GM12878 (cell line): ENCODE data around the gene SHFL. TPM values are rescaled to one million over a fixed set of nuclear protein-coding genes. Genes with fewer than 3 reads are reported as not detected.

Source experiments
- CEBPB ChIP-seq, 2 experiments: fragments of 150-350 bp in 1 of 2; IDR thresholded peaks; 2 replicates each; pipeline ENCODE4 v1.6.1; 2012 to 2014; ENCODE audit warnings: low read depth in 2 of 2, low read length in 2 of 2, borderline replicate concordance in 1 of 2, inconsistent platforms in 1 of 2
- CEBPZ ChIP-seq: fragments of 150-350 bp; IDR thresholded peaks from 2 replicates; pipeline ENCODE4 v1.6.1; 2016; ENCODE audit warnings: low read depth, low read length
- FOXK2 ChIP-seq: fragments of 450-650 bp; IDR thresholded peaks from 2 replicates; pipeline ENCODE4 v1.6.1; 2017; ENCODE audit warnings: mild to moderate bottlenecking, moderate library complexity
- IKZF2 ChIP-seq, 2 experiments: fragments of 450-650 bp; IDR thresholded peaks; 2 replicates each; pipeline ENCODE4 v1.6.1; 2017; ENCODE audit warnings: mild to moderate bottlenecking in 2 of 2, moderate library complexity in 2 of 2
- KLF5 ChIP-seq: fragments of 450-650 bp; IDR thresholded peaks from 2 replicates; pipeline ENCODE4 v1.6.1; 2014; ENCODE audit warnings: mild to moderate bottlenecking; ENCODE audit not compliant: partially characterized antibody
- MLLT1 ChIP-seq: fragments of 450-650 bp; IDR thresholded peaks from 2 replicates; pipeline ENCODE4 v1.6.1; 2016; ENCODE audit warnings: mild to moderate bottlenecking
- MXI1 ChIP-seq: fragments of 150-350 bp; IDR thresholded peaks from 2 replicates; pipeline ENCODE4 v1.6.1; 2011; ENCODE audit warnings: low read depth, mild to moderate bottlenecking, inconsistent platforms, low read length, improper control_type of control experiment
- NFIC ChIP-seq: IDR thresholded peaks from 2 replicates; pipeline ENCODE4 v1.6.1; 2012; ENCODE audit warnings: low read depth, mild to moderate bottlenecking, inconsistent platforms, low read length, moderate library complexity
- NFYB ChIP-seq: IDR thresholded peaks from 2 replicates; pipeline ENCODE4 v1.6.1; 2011; ENCODE audit warnings: low read depth, mild to moderate bottlenecking, low read length, improper control_type of control experiment, moderate library complexity; ENCODE audit not compliant: insufficient read depth
- NR2C2 ChIP-seq: IDR thresholded peaks from 2 replicates; pipeline ENCODE4 v1.6.1; 2011; ENCODE audit warnings: borderline replicate concordance, low read depth; ENCODE audit not compliant: control insufficient read depth, insufficient read length
- PKNOX1 ChIP-seq: fragments of 450-650 bp; IDR thresholded peaks from 2 replicates; pipeline ENCODE4 v1.6.1; 2016; ENCODE audit warnings: mild to moderate bottlenecking
- PML ChIP-seq: IDR thresholded peaks from 2 replicates; pipeline ENCODE4 v1.6.1; 2012; ENCODE audit warnings: low read length, inconsistent platforms
- RB1 ChIP-seq: fragments of 450-650 bp; formaldehyde crosslinking; IDR thresholded peaks from 2 replicates; pipeline ENCODE4 v1.6.1; 2017; ENCODE audit warnings: mild to moderate bottlenecking, borderline replicate concordance
- SMAD5 ChIP-seq: IDR thresholded peaks from 2 replicates; pipeline ENCODE4 v1.6.1; 2016; ENCODE audit warnings: antibody characterized with exemption, low read depth
- TAF1 ChIP-seq: IDR thresholded peaks from 2 replicates; pipeline ENCODE4 v1.6.1; 2011; ENCODE audit warnings: mild to moderate bottlenecking, low read depth, low read length, borderline replicate concordance
- TBL1XR1 ChIP-seq: IDR thresholded peaks from 2 replicates; pipeline ENCODE4 v1.6.1; 2012; ENCODE audit warnings: low read depth, low read length, improper control_type of control experiment
- ZSCAN29 ChIP-seq: fragments of 450-650 bp; IDR thresholded peaks from 2 replicates; pipeline ENCODE4 v1.6.1; 2017; ENCODE audit warnings: mild to moderate bottlenecking, moderate library complexity
- polyA plus RNA-seq, 11 experiments: library from polyadenylated mRNA; depleted of rRNA in 4 of 11; unstranded in 6 of 11; stranded (reverse) in 5 of 11; fragments of >200 nt; fragmentation: Nextera tagmentation in 4 of 11; fragmentation: Illumina TruSeq in 1 of 11; extraction: Ambion mirVana in 4 of 11; extraction: Trizol in 1 of 11; gene quantifications; 1 replicate in 1 of 11; 2 replicates in 10 of 11; pipeline versions ENCODE4 v1.2.1 to v1.2.3, GENCODE V29; 2011 to 2016; ENCODE audit warnings: inconsistent platforms in 2 of 11, missing spikeins in 2 of 11, low read depth in 1 of 11
- total RNA-seq, 4 experiments: library from RNA; depleted of rRNA in 3 of 4; stranded (reverse); fragments of >200 nt in 3 of 4; fragmentation: Illumina TruSeq in 1 of 4; extraction: Trizol in 1 of 4; gene quantifications; 2 replicates each; pipeline versions ENCODE4 v1.2.1 to v1.2.3, GENCODE V29; 2013 to 2021
- TF ChIP-seq, protein P1 (sequence below): fragments of 450-650 bp; IDR thresholded peaks from 2 replicates; pipeline ENCODE4 v1.6.1; 2017; ENCODE audit warnings: mild to moderate bottlenecking
- TF ChIP-seq, protein P2 (sequence below): fragments of 450-650 bp; IDR thresholded peaks from 2 replicates; pipeline ENCODE4 v1.6.1; 2017; ENCODE audit warnings: low read depth, mild to moderate bottlenecking, moderate library complexity
- TF ChIP-seq, protein P3 (sequence below): IDR thresholded peaks from 2 replicates; pipeline ENCODE4 v1.6.1; 2012; ENCODE audit warnings: low read length, inconsistent platforms

The SHFL gene
- total and polyA plus RNA-seq, 10 of the 15 experiments (the other 5 are each of a cell fraction or from before 2014, with no cell fraction given), result 8.0 to 83.8 (median 40.7) TPM

- TF ChIP-seq, protein P1, sequence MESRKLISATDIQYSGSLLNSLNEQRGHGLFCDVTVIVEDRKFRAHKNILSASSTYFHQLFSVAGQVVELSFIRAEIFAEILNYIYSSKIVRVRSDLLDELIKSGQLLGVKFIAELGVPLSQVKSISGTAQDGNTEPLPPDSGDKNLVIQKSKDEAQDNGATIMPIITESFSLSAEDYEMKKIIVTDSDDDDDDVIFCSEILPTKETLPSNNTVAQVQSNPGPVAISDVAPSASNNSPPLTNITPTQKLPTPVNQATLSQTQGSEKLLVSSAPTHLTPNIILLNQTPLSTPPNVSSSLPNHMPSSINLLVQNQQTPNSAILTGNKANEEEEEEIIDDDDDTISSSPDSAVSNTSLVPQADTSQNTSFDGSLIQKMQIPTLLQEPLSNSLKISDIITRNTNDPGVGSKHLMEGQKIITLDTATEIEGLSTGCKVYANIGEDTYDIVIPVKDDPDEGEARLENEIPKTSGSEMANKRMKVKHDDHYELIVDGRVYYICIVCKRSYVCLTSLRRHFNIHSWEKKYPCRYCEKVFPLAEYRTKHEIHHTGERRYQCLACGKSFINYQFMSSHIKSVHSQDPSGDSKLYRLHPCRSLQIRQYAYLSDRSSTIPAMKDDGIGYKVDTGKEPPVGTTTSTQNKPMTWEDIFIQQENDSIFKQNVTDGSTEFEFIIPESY, result no peak
- no peak for TF ChIP-seq CEBPB (IDR thresholded peaks at IDR 0.05; ENCODE audit: borderline replicate concordance in 1 of 2, low read depth in 2 of 2, low read length in 2 of 2)
- no peak; the same call in 1 of the 2 replicates for TF ChIP-seq SMAD5
- 0 out of 2 replicates have a peak, but pooled peaks have one; percentile 70 for TF ChIP-seq MXI1
- TF ChIP-seq RB1, result no peak
- TF ChIP-seq NFYB, result no peak
- no peak for TF ChIP-seq CEBPZ
- TF ChIP-seq PKNOX1, result peak; percentile 52; the same call in 1 of the 2 replicates
- TF ChIP-seq FOXK2, result no peak
- TF ChIP-seq NFIC, result peak; percentile 1; the same call in 1 of the 2 replicates
- TF ChIP-seq TBL1XR1, result no peak
- peak; percentile 93 to 95 for TF ChIP-seq IKZF2 (IDR thresholded peaks at IDR 0.05)
- no peak for TF ChIP-seq NR2C2
- TF ChIP-seq MLLT1, result no peak
- TF ChIP-seq ZSCAN29, result no peak
- TF ChIP-seq TAF1, result peak; percentile 46; the same call in 1 of the 2 replicates
- TF ChIP-seq KLF5, result no peak
- TF ChIP-seq, protein P2, sequence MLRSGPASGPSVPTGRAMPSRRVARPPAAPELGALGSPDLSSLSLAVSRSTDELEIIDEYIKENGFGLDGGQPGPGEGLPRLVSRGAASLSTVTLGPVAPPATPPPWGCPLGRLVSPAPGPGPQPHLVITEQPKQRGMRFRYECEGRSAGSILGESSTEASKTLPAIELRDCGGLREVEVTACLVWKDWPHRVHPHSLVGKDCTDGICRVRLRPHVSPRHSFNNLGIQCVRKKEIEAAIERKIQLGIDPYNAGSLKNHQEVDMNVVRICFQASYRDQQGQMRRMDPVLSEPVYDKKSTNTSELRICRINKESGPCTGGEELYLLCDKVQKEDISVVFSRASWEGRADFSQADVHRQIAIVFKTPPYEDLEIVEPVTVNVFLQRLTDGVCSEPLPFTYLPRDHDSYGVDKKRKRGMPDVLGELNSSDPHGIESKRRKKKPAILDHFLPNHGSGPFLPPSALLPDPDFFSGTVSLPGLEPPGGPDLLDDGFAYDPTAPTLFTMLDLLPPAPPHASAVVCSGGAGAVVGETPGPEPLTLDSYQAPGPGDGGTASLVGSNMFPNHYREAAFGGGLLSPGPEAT, result peak; percentile 91
- TF ChIP-seq, protein P3, sequence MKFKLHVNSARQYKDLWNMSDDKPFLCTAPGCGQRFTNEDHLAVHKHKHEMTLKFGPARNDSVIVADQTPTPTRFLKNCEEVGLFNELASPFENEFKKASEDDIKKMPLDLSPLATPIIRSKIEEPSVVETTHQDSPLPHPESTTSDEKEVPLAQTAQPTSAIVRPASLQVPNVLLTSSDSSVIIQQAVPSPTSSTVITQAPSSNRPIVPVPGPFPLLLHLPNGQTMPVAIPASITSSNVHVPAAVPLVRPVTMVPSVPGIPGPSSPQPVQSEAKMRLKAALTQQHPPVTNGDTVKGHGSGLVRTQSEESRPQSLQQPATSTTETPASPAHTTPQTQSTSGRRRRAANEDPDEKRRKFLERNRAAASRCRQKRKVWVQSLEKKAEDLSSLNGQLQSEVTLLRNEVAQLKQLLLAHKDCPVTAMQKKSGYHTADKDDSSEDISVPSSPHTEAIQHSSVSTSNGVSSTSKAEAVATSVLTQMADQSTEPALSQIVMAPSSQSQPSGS, result 0 out of 2 replicates have a peak, but pooled peaks have one; percentile 22
- TF ChIP-seq PML, result no peak
Observed at GRCh38 chr19:10102787-10103236, 16.7 kb downstream of the SHFL start (continued).
